ENCODE data around the gene ADAMTS20. TPM values are rescaled to one million over a fixed set of nuclear protein-coding genes. Genes with fewer than 3 reads are reported as not detected.

The ADAMTS20 gene
- total RNA-seq, 1 experiment from 2014 or later: 2.7 TPM

DNA sequence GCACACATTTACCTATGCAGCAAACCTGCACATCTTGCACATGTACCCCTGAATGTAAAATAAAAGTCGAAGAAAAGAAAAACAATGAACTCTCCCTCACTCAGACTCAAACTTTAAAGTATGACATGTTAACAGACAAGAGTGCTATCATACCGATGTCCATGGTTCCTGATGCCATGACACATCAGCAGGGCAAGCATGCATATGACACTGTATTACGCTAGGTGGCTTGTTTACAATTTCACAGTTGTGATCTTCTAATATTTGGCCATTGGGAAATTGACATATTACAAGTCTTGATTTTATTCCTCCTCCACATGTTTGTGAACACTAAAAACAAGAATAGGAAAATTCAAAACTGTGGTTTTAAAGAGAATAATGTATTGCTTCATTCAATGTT, 126.6 kb downstream of the ADAMTS20 start:
- no CpG with 5 or more reads among the region's 3 CpGs for WGBS (ENCODE audit: extremely low coverage, insufficient read length, low lambda C conversion rate)
- Histone ChIP-seq H4K5ac (ENCODE audit: insufficient read length, low read depth, low read length) (no peak overlapping the region), H4K91ac (ENCODE audit: insufficient read length, low read depth, low read length) (no peak overlapping the region), H3K23me2 (ENCODE audit: insufficient read length, low read depth, low read length, poor library complexity, severe bottlenecking) (no peaks in the 10 kb centered on the region), H3K4me1 (ENCODE audit: insufficient read depth, low read length) (no peaks in the 10 kb centered on the region), H3K14ac (ENCODE audit: insufficient read depth, low read length) (no peak overlapping the region), H2BK120ac (ENCODE audit: low read depth, low read length, poor library complexity, severe bottlenecking) (no peak overlapping the region), H3K23ac (ENCODE audit: insufficient read length, low read depth, low read length) (no peak overlapping the region), H3K4me2 (ENCODE audit: insufficient read depth, insufficient read length, low read length) (no peak overlapping the region), H3K56ac (ENCODE audit: insufficient read length, low read depth, low read length) (no peak overlapping the region), H3K9me3 (ENCODE audit: control insufficient read depth, low read depth, low read length) (no peaks in the 10 kb centered on the region), H2BK15ac (ENCODE audit: low read depth, low read length) (no peak overlapping the region), H4K8ac (replicated peaks; ENCODE audit: insufficient read length, low read depth, low read length) (no peak overlapping the region), H3K27ac (ENCODE audit: insufficient read length, low read depth, low read length) (no peak overlapping the region), H4K20me1 (ENCODE audit: control insufficient read depth, insufficient read depth, insufficient read length) (no peaks in the 10 kb centered on the region), H2BK5ac (ENCODE audit: insufficient read length, low read length) (no peak overlapping the region), H3K27me3 (ENCODE audit: insufficient read depth, low read length) (no peaks in the 10 kb centered on the region), H2BK12ac (ENCODE audit: insufficient read length, low read depth, low read length) (no peak overlapping the region), H2AK5ac (ENCODE audit: insufficient read length, low read length) (no peak overlapping the region), H3K9ac (ENCODE audit: extremely low read depth, insufficient read length, low read length) (no peak overlapping the region), H3K79me2 (ENCODE audit: insufficient read depth, low read length) (no peaks in the 10 kb centered on the region), H3K79me1 (ENCODE audit: insufficient read depth, low read depth, low read length, poor library complexity, severe bottlenecking) (no peaks in the 10 kb centered on the region), H3K4ac (ENCODE audit: low read depth, low read length) (no peak overlapping the region), H2AFZ (ENCODE audit: low read length) (no peak overlapping the region), H2BK20ac (ENCODE audit: low read depth, low read length, poor library complexity, severe bottlenecking) (no peak overlapping the region), H3K18ac (ENCODE audit: insufficient read length, low read depth, low read length) (no peak overlapping the region), H3T11ph (ENCODE audit: low read length) (no peak overlapping the region)
- no peak overlapping the region for H3K4me3 Mint-ChIP-seq
- no peaks in the 10 kb centered on the region for H3K4me1 Mint-ChIP-seq
- DNase-seq: no peak
- peaks cover 2 to 8% (median 4%) of the 10 kb centered on the region in 3 experiments; a peak in 6 of 7 replicates for H3K36me3 Mint-ChIP-seq (ENCODE audit: insufficient read depth in 1 of 3, low read depth in 3 of 3)
- no peaks in the 10 kb centered on the region for H3K9me3 Mint-ChIP-seq
- no peak overlapping the region for H3K27ac Mint-ChIP-seq
- no peak for TF ChIP-seq CTCF (conservative IDR thresholded peaks at IDR 0.05)
- H3K27me3 Mint-ChIP-seq (ENCODE audit: low read depth): no peaks in the 10 kb centered on the region
